HG03342 (cell line): ENCODE measurements around the gene OR2L5.

Source experiments
- ATAC-seq: cut with Tn5 transposase; IDR thresholded peaks from one replicate; pipeline ENCODE4 v1.9.1; 2021; ENCODE audit warnings: mild to moderate bottlenecking, moderate library complexity; ENCODE audit not compliant: unreplicated experiment

The OR2L5 gene, protein sequence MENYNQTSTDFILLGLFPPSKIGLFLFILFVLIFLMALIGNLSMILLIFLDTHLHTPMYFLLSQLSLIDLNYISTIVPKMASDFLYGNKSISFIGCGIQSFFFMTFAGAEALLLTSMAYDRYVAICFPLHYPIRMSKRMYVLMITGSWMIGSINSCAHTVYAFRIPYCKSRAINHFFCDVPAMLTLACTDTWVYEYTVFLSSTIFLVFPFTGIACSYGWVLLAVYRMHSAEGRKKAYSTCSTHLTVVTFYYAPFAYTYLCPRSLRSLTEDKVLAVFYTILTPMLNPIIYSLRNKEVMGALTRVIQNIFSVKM

DNA sequence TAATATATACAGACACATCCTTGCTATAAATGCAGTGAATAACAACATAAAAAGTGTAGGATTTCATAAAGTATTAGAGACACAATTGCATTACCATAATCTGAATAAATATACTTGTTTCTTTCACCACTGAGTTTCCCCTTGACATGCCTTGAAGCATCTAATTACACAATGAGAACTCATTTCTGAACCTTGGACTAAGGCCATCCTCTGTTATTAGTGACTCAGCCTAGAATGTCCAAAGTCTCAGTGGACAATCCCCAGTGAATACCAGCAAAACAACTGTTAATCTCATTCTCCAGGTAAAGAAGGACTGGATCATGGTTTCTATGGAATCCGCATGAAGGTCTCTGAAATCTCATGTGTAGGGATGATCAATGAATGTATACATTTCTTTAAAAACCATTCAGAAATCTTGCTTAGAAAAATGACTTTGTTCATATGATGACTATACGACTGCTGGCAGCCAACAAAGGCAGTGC is at the start of gene OR2L5:
TSS of gene OR2L5 (plus strand) at position 432 of the 482 bp plus-strand sequence. CDS start 8,288 bp downstream, outside the sequence.
- ATAC-seq = no peak

DNA sequence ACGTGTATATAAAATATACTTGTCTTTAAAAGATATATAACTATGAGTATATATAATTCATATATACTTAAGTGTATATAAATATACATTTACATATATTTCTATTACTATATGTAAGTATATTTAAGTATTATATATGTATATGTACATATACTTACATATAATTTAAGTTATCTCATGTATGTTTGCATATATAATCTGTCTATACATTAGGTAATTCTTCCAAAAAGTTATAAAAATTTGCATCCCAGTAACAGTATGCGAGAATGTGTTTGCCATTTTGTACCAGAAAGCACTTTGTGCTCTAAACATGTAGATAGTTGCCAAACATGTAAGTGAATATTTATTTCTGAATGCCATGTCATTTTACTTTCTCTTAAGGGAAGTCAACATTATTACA is 48.5 kb upstream of the OR2L5 start, which contains the start of gene OR2AK2:
TSS of gene OR2AK2 (plus strand) at position 301 of the 400 bp plus-strand sequence. CDS start 144 bp downstream, outside the sequence.
- ATAC-seq = no peak

DNA sequence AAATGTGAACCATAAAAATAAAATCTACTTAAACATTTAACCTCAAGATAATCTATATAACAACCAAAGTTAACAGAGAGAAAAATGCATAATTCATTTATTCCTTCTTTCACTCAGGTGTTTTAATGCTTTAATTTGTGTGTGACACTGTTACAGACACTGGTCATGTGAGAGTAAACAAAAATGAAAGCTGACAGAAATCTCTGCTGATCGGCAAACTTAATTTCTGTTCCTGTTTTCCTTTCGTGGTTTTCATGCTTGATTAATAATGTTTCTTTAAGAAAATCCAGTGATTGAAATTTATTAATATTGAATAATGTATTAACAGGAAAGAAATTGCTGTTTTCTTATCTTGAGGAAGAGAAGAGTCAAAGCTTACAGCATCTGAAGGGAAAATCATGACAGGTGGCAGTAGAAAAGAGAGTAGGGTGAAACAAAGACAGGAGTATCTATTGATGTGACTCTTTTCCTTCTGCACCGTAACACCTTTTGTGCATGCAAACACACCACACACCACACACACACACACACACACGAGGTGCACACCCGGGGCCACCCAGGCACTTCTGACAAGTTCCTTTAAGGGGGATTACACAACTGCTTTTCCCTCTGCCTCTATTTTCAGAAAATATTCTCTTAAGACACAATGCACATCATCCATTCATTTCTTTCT is 46.8 kb upstream of the OR2L5 start:
- ATAC-seq = peak; percentile 86

DNA sequence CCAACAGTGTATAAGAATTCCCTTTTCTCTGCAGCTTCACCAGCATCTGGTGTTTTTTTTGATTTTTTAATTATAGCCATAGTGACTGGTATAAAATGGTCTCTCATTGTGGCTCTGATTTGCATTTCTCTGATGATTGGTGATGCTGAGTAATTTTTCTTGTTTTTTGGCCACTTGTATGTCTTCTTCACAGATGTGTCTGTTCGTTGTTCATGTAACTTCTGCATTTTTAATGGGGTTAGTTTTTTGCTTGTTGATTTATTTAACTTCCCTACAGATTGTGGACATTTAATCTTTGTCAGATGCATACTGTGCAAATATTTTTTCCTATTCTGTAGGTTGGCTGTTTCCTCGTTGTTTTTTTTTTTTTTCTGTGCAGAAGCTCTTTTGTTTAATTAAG is 20.5 kb upstream of the OR2L5 start:
- no peak for ATAC-seq

DNA sequence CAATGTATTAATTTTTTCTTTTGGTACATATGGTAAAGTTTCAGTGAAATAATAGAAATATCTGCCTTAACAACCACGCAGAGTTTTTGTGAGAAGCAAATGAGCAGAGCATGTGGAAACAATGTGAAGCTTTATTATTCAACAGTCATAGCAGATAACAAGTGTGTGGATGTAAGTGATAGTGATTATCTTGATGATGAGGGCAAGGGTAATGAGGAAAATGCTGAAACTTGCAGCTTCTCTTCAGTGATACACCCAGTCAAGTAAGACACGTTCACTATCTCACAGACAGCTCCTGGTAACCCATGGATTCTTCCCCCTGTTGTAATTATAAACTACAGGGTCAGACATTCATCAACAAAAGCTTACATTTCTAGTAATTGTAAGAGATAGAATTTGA is 14.6 kb upstream of the OR2L5 start:
- ATAC-seq = no peak

DNA sequence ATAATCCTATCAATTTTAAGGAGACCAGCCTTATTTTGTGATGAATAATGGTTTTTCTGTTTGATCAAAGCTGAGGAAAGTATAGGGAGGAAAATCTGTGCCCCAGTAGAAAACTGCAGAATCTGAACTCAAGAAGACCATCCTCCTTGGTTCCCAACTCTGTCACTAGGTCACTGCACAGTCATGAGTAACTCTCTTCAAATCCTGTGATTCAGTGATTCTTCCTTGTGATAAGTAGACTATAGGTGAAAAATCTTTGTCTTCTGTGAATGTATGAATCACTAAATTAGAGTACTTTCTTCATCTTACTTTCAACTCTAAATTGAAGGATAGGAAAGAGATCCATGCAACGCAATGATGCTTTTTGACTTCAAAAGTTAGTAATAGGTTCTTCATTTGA is 13.3 kb upstream of the OR2L5 start:
- ATAC-seq = no peak

DNA sequence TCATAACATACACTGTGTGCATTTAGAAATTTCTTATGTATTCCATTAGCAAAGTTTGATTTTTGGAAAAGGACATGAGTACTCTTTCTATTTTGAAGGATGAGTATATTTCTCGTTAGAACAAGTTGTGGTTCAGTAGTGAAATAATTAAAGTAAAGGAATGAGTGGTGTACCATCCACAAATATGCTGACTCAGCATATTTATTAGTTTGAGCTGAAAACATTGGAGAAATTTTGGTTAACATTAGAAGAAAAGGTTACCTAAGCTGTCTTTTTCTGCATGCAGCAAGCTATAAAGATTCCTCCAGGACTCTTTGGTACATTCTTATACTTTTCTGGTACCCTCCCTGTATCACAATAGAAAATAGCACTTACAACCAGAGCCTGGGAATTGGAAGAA is 5.7 kb upstream of the OR2L5 start:
- ATAC-seq = no peak

DNA sequence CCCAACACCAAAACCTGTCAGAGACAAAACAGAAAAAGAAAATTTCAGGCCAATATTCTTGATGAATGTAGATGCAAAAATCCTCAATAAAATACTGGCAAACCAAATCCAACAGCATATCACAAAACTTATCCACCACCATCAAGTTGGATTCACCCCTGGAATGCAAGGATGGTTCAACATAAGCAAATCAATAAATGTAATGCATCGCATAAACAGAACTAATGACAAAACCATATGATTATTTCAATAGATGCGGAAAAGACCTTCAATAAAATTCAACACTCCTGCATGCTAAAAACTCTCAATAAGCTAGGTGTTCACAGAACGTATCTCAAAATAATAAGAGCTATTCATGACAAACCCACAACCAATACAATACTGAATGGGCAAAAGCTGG is 3.8 kb upstream of the OR2L5 start:
- no peak for ATAC-seq

DNA sequence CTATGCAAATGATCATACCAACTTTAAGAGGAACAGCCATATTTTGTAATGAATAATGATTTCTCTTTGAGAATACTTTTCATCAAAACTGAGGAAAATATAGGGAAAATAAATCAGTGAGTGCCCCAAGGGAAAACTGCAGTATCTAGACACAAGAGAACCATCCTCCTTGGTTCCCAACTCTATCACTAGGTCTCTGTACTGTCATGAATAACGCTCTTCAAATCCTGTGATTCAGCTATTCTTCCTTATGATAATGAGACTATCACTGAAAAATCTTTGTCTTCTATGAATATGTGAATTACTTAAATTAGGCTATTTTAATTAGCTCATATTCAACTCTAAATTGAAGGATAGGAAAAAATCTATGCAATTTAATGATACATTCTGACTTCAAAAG is 2.3 kb downstream of the OR2L5 start:
- ATAC-seq = no peak

DNA sequence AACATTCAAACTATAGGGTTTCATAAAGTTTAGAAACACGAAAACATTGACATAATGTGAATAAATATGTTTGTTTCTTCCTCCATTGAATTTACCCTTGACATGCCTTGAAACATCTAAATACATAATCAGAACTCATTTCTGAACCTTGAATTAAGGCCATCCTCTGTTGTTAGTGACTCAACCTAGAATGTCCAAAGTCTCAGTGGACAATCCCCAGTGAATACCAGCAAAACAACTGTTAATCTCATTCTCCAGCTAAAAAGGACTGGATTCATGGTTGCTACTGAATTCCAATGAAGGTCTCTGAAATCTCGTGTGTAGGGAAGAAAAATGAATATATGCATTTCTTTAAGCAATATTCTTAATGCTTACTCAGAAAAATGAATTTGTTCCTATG is 16.3 kb downstream of the OR2L5 start, which contains the start of gene OR2L2:
TSS of gene OR2L2 (plus strand) at position 301 of the 400 bp plus-strand sequence. CDS start 8,198 bp downstream, outside the sequence.
- no peak for ATAC-seq

DNA sequence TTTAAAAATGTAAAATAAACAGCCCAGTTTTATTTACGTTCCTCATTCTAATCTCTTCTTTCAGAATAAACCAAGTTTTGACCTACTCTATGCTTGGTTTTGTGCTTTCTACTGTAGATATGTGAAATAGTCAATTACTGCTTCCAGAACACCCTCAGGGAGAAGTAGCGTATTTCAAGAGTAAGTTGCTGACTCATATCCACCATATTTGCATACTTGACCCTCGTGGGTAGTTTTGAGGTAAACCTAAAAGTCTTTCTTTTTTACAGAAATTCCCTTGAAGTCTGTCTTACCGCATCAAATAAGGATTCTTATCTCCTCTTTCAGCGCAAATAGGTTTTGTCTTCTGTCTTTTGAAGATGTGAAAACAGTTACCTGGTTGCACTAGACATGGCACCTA is 31.7 kb downstream of the OR2L5 start:
- ATAC-seq = peak; percentile 64

DNA sequence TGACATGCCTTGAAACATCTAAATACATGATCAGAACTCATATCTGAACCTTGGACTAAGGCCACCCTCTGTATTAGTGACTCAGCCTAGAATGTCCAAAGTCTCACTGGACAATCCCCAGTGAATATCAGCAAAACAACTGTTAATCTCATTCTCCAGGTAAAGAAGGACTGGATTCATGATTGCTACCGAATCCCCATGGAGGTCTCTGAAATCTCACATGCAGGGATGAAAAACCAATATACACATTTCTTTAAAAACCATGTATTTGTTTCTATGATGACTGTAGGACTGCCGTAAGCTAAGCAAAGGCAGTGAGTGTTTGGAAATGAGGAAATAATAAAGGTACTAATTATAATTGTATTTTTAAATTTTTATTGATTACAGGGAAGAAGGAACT is 33.1 kb downstream of the OR2L5 start, which contains the start of gene OR2L3:
TSS of gene OR2L3 (plus strand) at position 301 of the 400 bp plus-strand sequence. CDS start 13,846 bp downstream, outside the sequence.
- ATAC-seq = no peak

DNA sequence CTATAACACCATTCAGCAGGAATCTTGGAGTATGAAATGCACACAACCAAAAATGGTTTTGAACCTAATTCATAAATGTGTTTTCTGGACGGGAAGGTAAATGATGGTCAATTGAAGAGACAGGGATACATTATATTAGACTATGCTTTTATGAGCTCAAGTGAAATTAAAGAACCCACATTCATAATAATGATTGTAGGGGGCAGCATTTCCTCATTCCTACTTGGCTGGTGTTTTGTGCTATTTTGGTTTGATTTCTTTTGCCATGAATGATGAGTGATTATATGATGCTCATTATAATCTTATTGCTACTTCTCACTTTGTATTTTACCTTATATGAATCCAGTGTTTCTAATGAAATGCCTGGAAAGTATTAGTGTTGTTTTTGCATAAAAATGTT is 33.5 kb downstream of the OR2L5 start:
- no peak for ATAC-seq

DNA sequence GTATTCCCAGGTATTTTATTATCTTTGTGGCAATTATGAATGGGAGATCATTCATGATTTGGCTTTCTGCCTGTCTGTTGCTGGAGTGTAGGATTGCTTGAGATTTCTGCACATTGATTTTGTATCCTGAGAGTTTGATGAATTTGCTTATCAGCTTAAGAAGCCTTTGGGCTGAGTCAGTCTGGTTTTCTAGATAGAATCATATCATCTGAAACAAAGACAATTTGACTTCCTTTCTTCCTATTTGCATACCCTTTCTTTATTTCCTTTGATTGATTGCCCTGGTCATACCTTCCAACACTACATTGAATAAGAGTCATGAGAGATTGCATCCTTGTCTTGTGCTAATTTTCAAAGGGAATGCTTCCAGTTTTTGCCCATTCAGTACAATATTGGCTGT is 41.2 kb downstream of the OR2L5 start:
- no peak for ATAC-seq

DNA sequence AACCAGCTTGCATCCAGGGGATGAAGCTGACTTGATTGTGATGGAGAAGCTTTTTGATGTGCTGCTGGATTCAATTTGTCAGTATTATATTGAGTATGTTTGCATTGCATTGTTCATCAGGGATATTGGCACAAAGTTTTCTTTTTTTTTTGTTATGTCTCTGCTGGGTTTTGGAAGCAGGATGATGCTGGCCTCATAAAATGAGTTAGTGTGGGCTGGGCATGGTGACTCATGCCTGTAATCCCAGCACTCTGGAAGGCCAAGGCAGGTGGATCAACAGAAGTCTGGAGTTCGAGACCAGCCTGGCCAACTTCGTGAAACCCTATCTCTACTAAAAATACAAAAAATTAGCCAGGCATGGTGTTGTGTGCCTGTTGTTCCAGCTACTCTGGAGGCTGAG is 41.8 kb downstream of the OR2L5 start:
- no peak for ATAC-seq

DNA sequence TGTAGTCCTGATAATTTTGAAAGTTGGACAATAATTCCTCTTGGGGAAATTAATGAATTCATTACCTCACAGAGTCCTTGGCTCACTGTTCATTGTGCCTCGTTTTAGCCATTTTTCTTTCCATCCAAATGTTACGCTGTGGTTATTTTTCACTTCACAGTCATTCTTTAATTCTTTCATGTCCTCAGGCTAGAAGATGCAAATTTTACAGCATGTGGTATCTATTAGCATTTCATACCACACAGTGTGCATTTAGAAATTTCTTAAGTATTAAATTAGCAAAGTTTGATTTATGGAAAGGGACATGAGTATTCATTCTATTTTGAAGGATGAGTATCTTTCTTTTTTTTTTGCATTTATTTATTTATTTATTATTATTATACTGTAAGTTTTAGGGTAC is 51.6 kb downstream of the OR2L5 start:
- ATAC-seq = no peak

DNA sequence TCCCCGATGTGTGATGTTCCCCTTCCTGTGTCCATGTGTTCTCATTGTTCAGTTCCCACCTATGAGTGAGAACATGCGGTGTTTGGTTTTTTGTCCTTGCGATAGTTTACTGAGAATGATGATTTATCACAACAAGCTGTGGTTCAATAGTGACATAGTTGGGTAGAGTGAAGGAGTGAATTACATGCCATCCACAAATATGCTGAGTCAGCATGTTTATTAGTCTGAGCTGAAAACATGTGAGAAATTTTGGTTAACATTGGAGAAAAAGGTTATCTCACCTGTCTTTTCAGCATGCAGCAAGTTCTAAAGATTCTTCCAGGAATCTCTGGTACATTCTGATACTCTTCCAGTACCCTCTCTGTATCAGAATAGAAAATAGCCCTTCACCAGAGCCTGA is 52.1 kb downstream of the OR2L5 start:
- ATAC-seq = no peak
